ENCODE measurements around the gene PDE1A.
A peak's percentile ranks its signal among the peaks of the same experiment; 100 is the strongest.

Gene PDE1A

DNA sequence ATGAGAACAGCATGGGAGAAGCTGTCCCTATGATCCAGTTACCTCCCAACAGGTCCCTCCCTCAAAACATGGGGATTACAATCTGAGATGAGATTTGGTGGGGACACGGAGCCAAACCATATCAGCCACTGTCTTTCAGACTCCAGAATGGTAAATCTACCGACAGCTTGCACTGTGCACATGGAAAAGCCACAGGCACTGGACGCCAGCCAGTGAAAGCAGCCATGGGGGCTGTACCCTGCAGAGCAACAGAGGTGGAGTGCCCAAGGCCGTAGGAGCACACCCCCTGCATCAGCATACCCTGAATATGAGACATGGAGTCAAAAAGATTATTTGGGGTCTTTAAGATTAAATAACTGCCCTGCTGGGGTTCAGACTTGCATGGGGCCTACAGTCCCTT is 218.4 kb downstream of the PDE1A start:
- no peak for DNase-seq
- TF ChIP-seq POLR2A (IDR thresholded peaks at IDR 0.05; ENCODE audit: low read length) = no peak
- TF ChIP-seq GATA1 (IDR thresholded peaks at IDR 0.05; ENCODE audit: low read depth, low read length) = no peak

DNA sequence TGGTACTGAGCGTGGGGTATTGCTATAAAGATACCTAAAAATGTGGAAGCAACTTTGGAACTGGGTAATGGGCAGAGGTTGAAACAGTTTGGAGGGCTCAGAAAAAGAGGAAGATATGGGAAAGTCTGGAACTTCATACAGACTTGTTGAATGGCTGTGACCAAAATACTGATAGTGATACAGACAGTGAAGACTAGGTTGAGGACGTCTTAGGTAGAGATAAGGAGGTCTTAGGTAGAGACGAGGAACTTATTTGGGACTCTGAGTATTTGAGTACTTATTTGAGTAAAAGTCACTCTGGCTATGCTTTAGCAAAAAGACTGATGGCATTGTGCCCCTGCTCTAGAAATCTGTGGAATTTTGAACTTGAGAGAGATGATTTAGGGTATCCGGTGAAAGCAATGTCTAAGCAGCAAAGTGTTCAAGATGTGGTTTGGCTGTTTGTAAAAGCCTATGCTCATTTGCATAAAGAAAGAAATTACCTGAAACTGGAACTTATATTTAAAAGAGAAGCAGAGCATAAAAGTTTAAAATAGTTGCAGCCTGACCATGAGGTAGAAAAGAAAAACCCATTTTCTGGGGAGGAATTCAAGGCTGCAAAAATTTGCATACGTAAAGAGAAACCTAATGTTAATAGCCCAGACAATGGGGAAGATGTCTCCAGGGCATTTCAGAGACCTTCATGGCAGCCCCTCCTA is 219.6 kb downstream of the PDE1A start:
- DNase-seq = no peak
- TF ChIP-seq POLR2A (IDR thresholded peaks at IDR 0.05; ENCODE audit: low read length) = no peak
- TF ChIP-seq GATA1 (IDR thresholded peaks at IDR 0.05; ENCODE audit: low read depth, low read length) = no peak

DNA sequence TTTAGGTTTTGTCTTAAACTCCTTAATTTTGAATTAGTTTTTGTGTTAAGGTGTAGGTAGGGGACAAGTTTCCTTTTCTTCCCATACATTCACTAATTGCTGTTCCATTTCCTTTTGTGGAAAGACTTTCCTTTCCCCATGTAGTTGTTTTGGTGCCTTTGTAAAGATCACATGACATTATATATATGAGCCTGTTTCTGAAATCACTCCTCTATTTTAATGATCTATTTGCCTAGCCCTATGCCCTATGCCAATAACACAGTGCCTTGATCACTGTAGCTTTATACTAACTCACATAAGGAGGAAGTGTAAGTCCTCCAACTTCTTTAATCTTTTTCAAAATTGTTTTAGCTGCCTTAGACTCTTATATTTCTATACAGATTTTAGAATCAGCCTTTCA is 229.3 kb downstream of the PDE1A start:
- DNase-seq = no peak
- no peak for TF ChIP-seq GATA1 (IDR thresholded peaks at IDR 0.05; ENCODE audit: low read depth, low read length)
- TF ChIP-seq POLR2A (IDR thresholded peaks at IDR 0.05; ENCODE audit: low read length) = no peak

DNA sequence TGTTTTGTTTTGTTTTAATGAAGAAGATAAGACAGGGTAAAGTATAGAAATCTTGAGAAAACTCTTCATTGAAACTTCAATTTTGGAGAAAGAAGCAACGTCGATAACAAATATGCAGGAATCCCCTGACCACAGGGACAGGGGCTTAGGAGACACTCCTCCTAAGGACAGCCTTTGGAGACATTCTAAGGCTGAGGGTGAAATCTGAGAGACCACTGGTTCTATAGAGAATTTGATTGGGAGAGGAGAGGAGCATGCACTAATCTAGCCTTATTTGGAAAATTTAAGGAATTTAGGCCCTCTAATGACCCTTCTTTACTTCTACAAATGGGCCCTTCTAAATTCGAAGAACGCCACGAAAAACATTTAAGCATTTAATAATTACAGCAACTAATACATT is 233.5 kb downstream of the PDE1A start:
- TF ChIP-seq GATA1 (IDR thresholded peaks at IDR 0.05; ENCODE audit: low read depth, low read length) = no peak
- no peak for TF ChIP-seq POLR2A (IDR thresholded peaks at IDR 0.05; ENCODE audit: low read length)
- no peak for DNase-seq

DNA sequence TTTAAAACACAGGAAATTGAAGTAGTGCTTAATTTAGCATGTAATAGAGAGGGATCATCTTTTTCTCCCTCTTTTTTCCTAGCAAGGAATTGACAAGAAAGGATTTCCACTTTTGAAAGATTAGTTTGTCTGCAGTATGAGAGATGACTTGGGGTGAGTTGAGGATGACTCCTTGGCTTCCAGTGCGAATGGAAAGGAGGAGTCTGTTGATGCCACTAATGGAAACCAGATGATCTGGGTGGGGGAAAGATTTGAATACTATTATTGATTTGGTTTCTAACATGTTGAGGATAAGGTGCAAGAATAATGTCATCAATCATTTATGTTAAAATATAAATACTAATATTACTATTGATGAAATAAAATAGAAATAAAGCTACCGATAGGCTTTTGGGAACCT is 235.8 kb downstream of the PDE1A start:
- no peak for DNase-seq
- TF ChIP-seq POLR2A (IDR thresholded peaks at IDR 0.05; ENCODE audit: low read length) = no peak
- TF ChIP-seq GATA1 (IDR thresholded peaks at IDR 0.05; ENCODE audit: low read depth, low read length) = no peak

DNA sequence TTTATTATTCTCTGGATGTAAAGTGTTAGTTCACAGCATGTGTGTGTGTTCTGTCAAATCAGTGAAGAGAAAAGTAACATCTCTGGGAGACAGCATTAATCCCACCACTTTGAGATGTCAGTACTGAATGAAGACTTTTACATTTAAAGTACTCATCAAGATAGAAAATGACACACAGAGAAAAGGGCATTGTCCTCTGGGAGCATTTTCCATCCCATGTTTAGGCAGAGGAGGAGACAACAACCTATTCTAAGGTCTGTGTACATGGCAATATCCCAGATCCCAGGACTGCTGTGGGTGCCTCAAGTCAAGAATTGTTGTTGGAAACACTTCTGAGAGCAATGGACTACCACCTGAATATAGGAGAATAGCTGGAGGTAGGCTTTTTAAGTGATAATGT is 239.7 kb downstream of the PDE1A start:
- DNase-seq = no peak
- TF ChIP-seq POLR2A (IDR thresholded peaks at IDR 0.05; ENCODE audit: low read length) = no peak
- TF ChIP-seq GATA1 (IDR thresholded peaks at IDR 0.05; ENCODE audit: low read depth, low read length) = no peak

DNA sequence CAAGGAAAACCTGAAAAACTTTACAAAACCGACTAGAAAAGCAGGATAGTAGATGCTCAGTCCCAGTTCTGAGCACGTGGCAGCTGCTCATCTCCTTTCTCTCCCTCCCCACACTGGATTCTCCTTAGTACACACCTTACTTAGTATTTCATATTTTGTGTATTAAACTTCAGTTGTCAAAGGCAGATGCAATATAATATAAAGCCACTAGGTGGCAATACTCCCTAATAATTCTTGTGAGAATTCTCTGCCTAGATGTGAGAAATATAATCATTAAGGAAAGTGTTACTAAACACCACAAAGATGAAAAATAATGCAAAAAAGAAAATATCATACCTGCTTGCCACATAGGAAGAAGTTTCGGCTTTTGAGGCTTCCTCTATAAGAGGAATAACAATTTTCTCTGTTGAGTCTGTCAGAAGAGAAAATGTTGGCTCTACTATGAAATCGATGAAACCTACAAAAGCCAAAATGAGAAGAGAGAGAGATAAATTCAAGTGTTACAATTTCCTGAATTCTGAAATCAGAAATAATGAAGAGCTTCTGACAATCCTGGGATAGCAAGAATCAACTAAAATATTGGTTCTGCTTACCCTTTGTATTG is 240.6 kb downstream of the PDE1A start:
- no peak for TF ChIP-seq GATA1 (IDR thresholded peaks at IDR 0.05; ENCODE audit: low read depth, low read length)
- TF ChIP-seq POLR2A (IDR thresholded peaks at IDR 0.05; ENCODE audit: low read length) = no peak
- peak; percentile 11 to 53 for DNase-seq

DNA sequence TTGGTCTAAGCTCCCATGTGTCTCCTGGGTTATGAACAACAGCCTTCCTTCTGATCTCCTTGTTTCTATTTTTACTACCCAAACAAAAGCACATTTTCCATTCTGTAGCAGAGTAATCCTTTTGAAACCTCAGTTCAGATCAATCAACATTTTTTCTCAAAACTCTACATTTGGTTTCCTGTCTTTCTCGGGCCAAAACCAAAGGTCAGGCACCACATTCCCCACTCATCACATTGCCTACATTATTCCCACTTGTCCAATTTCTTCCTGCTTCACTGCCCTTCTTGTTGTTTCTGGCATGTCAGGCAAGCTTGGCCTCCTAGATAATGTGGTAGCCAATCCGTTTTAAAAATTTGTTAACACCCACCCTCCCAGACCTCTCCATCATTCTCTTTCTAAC is 244.4 kb downstream of the PDE1A start:
- no peak for DNase-seq
- no peak for TF ChIP-seq GATA1 (IDR thresholded peaks at IDR 0.05; ENCODE audit: low read depth, low read length)
- TF ChIP-seq POLR2A (IDR thresholded peaks at IDR 0.05; ENCODE audit: low read length) = no peak

DNA sequence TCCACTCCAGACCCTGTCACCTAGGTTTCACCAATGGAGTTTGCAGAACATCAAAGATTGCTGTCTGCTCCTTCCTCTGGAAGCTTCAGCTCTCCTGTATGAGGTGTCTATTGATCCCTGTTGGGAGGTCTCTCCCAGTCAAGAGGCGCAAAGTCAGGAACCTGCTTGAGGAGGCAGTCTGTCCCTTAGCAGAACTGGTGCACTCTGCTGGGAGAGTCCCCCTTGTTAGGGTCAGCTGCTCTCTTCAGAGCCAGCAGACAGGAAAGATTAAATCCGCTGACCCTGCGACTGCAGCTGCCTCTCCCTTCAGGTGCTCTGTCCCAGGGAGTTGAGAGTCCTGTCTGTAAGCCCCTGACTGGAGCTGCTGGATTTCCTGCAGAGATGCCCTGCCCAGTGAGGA is 245.5 kb downstream of the PDE1A start:
- no peak for DNase-seq
- TF ChIP-seq POLR2A (IDR thresholded peaks at IDR 0.05; ENCODE audit: low read length) (no peak), GATA1 (IDR thresholded peaks at IDR 0.05; ENCODE audit: low read depth, low read length) (no peak)

DNA sequence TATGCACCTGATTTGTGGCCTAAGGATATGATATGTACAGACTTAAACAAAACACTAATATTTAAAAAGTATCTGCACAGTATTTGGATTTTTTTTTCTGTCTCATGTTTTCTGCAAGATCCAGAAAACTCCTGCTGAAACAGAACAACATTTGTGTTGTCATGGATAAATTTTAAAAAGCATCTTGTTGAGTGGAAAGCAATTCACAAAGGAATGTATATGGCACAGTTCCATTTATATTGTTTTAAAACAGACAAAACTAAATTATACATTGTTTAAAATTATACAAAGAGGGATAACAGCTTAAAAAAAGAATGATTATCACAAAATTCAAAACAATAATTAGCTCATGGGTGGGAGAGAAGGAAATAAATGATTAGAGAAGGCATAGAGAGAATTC is 247.7 kb downstream of the PDE1A start:
- DNase-seq = no peak
- TF ChIP-seq POLR2A (IDR thresholded peaks at IDR 0.05; ENCODE audit: low read length) = no peak
- TF ChIP-seq GATA1 (IDR thresholded peaks at IDR 0.05; ENCODE audit: low read depth, low read length) = no peak

DNA sequence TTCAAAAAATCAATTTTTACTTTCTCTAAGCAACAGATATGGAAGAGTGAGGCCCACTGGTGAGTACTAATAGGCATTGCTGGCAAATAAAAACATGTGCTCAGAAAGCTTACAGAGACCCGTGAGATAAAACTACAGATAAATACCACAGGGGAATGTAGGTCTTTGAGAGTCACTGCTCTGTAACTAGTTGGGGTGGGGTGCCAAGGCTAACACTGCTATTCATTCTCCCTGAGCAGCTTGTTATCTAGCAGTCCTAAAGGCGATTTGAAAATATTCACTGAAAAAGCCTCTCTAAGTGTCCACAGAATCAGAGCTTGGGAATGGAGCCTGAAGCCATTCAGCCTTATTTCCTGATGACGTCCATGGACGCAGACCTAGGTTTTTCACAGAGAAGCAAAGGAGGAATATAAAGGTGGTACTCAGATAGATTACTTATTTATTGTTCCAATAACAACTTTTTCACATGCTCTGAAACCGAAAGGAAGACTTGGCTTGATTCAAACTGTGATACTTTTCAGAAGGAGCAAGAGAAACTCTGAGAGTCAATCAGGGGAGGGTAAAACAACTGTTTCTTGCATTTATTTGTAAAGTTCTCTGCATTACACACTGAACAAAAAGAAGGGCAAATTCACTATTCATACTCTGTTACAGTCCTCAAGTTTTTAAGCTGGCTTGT is 252.8 kb downstream of the PDE1A start:
- TF ChIP-seq GATA1 (IDR thresholded peaks at IDR 0.05; ENCODE audit: low read depth, low read length) (no peak), POLR2A (IDR thresholded peaks at IDR 0.05; ENCODE audit: low read length) (no peak)
- no peak for DNase-seq

DNA sequence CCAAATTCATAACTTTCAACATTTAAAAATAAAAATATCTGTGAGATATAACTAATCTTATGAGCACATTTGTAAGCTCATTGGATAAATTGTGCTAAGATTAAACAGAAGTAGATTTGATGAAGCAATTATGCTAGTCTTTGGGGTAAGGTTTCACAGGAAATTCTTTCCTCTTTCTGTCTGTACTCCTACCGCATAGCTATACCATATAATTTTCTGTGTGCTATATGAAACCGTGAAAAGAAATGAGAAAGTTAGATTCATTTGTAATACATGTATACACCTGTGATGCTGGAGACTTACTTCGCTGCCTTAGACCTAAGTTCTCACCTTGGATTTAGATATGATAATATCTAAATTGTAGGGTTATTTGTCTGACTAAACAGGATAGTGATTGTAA is 256.5 kb downstream of the PDE1A start:
- TF ChIP-seq GATA1 (IDR thresholded peaks at IDR 0.05; ENCODE audit: low read depth, low read length) = no peak
- TF ChIP-seq POLR2A (IDR thresholded peaks at IDR 0.05; ENCODE audit: low read length) = no peak
- DNase-seq = no peak

DNA sequence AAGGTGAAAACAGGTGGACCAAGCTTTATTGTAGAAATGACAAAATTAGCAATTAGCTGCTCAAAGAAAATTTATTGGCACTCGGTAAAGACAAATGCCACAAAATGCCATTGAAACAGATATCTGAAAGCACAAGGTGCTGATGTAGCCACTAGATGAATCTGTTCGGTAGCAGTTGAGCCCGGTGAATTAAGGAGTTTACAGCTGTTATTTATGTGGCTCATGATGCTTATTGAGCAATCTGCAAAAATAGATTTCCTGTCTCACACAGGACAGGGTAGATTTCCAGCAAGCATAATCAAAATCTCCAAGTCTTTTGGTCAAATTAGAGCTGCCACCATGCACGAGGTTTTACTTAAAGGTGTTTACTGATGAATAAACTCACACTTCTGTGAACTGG is 259.0 kb downstream of the PDE1A start:
- TF ChIP-seq GATA1 (IDR thresholded peaks at IDR 0.05; ENCODE audit: low read depth, low read length) = no peak
- no peak for TF ChIP-seq POLR2A (IDR thresholded peaks at IDR 0.05; ENCODE audit: low read length)

DNA sequence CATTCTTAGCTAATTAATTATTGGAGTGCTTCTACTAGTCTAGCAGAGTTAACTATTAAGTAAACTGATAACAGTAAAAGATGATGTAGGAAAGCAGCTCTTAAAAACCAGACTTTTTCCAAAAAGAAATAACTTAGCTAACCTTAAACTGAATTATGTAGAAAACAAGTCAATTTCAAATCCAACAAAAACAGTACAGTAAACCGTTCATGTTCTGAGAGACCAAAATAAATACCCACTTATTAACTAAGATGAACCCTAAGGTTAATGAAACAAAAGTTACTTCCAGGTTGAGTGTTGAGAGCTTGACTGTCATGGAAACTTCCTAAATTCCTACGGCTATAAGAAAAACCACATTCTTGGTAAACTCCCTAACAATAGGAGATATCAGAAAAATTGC is 260.0 kb downstream of the PDE1A start:
- TF ChIP-seq GATA1 (IDR thresholded peaks at IDR 0.05; ENCODE audit: low read depth, low read length) (no peak), POLR2A (IDR thresholded peaks at IDR 0.05; ENCODE audit: low read length) (no peak)
- DNase-seq = no peak

More for the DNA sequence above, 259.0 kb downstream of the PDE1A start:
- DNase-seq = no peak

DNA sequence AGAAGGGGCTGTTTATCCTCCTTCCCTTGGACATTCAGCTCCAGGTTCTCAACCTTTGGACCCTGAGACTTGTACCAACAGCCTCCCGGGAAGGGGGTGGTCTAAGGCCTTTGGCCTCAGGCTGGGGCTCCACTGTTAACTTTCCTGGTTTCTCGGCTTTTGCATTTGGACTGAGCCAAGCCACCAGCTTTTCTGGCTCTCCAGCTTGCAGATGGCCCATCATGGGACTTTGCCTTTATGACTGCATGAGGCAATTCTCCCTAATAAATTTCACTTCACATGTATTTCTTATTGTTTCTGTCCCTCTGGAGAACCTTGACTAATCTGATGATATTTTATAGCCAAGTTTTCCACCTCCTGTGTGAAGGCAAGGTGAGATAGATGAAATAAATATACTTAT is 260.4 kb downstream of the PDE1A start:
- TF ChIP-seq POLR2A (IDR thresholded peaks at IDR 0.05; ENCODE audit: low read length) = no peak
- TF ChIP-seq GATA1 (IDR thresholded peaks at IDR 0.05; ENCODE audit: low read depth, low read length) = no peak
- no peak for DNase-seq
